ENCODE results near the gene SFMBT2.

DNA sequence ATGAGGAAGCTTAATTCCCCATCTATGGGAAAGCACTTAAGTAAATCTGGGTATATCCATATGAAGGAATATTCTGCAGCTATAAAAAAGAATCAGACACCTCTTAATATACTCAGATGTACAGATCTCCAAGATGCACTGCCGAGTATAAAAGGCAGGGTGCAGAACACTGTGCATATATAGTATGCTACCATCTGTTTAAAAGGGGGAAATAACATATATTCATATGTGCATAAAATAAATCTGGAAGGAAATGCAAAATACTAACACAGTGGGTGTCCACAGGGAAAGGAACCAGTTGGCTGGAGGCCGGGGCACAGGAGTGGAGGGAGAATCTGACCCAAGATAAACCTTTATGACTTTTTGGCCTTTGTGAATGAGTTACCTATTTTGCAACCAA, 201.4 kb downstream of the SFMBT2 start:
- TF ChIP-seq, protein P1, sequence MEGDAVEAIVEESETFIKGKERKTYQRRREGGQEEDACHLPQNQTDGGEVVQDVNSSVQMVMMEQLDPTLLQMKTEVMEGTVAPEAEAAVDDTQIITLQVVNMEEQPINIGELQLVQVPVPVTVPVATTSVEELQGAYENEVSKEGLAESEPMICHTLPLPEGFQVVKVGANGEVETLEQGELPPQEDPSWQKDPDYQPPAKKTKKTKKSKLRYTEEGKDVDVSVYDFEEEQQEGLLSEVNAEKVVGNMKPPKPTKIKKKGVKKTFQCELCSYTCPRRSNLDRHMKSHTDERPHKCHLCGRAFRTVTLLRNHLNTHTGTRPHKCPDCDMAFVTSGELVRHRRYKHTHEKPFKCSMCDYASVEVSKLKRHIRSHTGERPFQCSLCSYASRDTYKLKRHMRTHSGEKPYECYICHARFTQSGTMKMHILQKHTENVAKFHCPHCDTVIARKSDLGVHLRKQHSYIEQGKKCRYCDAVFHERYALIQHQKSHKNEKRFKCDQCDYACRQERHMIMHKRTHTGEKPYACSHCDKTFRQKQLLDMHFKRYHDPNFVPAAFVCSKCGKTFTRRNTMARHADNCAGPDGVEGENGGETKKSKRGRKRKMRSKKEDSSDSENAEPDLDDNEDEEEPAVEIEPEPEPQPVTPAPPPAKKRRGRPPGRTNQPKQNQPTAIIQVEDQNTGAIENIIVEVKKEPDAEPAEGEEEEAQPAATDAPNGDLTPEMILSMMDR (IDR thresholded peaks at IDR 0.05): no peak
- no peak for TF ChIP-seq POLR2A (IDR thresholded peaks at IDR 0.05)

All from right lobe of liver (tissue), 4 donors.